ENCODE data around the gene GCNT2.
"Not testable (repeated sequence)": the region's sequence is repeated elsewhere in the genome, so short reads cannot be mapped to it uniquely, and the experiment has no call there.

Gene GCNT2

GRCh38 chr6:10588562-10589428 is 67.6 kb downstream of the GCNT2 start:
- Histone ChIP-seq H3K4me1 (ENCODE audit: control insufficient read depth, insufficient read depth, low read length) (peaks cover 27% of the 10 kb centered on the region), H3K9me3 (ENCODE audit: control insufficient read depth, insufficient read depth, low read length) (no peaks in the 10 kb centered on the region)
- 100% methylated on average over 6 of the region's 7 CpGs for WGBS (ENCODE audit: insufficient coverage, insufficient read length)

DNA sequence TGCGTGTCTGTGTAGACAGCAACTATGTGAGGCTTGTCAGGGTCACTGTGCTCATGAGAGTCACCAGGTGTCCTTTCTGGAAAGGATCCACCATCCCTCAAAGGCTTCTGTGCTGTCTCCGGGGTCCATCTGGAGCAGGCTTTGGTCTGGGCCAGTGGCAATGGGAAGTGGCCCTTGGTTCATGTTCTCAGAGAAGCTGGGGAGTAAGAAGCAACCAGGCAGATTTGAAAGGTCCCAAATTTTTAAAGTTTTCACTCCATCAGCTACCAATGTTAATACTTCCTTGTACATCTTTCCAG is 68.2 kb downstream of the GCNT2 start:
- Histone ChIP-seq H3K36me3 (ENCODE audit: control insufficient read depth, insufficient read depth, low read length) (0 out of 2 replicates have a peak, but pooled peaks cover 4% of the 10 kb centered on the region), H3K27me3 (ENCODE audit: control insufficient read depth, insufficient read depth, low read length) (no peaks in the 10 kb centered on the region), H3K4me3 (ENCODE audit: low read length) (no peak overlapping the region), H3K4me1 (ENCODE audit: control insufficient read depth, insufficient read depth, low read length) (peaks cover 26% of the 10 kb centered on the region), H3K27ac (ENCODE audit: low read length) (no peak overlapping the region), H3K9me3 (ENCODE audit: control insufficient read depth, insufficient read depth, low read length) (no peaks in the 10 kb centered on the region)
- WGBS (ENCODE audit: insufficient coverage, insufficient read length) = 100% methylated on average over 1 of the region's 2 CpGs
- no peak for DNase-seq (ENCODE audit: low read depth, low spot score)

More at GRCh38 chr6:10588562-10589428, 67.6 kb downstream of the GCNT2 start:
- no peak overlapping the region for H3K27ac ChIP-seq (ENCODE audit: low read length)
- H3K36me3 ChIP-seq (ENCODE audit: control insufficient read depth, insufficient read depth, low read length) = 0 out of 2 replicates have a peak, but pooled peaks cover 4% of the 10 kb centered on the region
- no peak for DNase-seq (ENCODE audit: low read depth, low spot score)
- no peaks in the 10 kb centered on the region for H3K27me3 ChIP-seq (ENCODE audit: control insufficient read depth, insufficient read depth, low read length)
- H3K4me3 ChIP-seq (ENCODE audit: low read length) = no peak overlapping the region; the same call in 1 of the 2 replicates

- Histone ChIP-seq H3K9me3 (ENCODE audit: control insufficient read depth, insufficient read depth, low read length) (no peaks in the 10 kb centered on the region), H3K36me3 (ENCODE audit: control insufficient read depth, insufficient read depth, low read length) (0 out of 2 replicates have a peak, but pooled peaks cover 4% of the 10 kb centered on the region), H3K4me3 (ENCODE audit: low read length) (no peak overlapping the region), H3K27ac (ENCODE audit: low read length) (no peak overlapping the region), H3K27me3 (ENCODE audit: control insufficient read depth, insufficient read depth, low read length) (no peaks in the 10 kb centered on the region), H3K4me1 (ENCODE audit: control insufficient read depth, insufficient read depth, low read length) (peaks cover 22% of the 10 kb centered on the region)
- no CpG with 5 or more reads among the region's 3 CpGs for WGBS (ENCODE audit: insufficient coverage, insufficient read length)
- DNase-seq (ENCODE audit: low read depth, low spot score) = no peak
These were observed 68.8 kb downstream of the GCNT2 start for GRCh38 chr6:10589983-10590382.

- peaks cover 16% of the 10 kb centered on the region for H3K4me1 ChIP-seq (ENCODE audit: control insufficient read depth, insufficient read depth, low read length)
These were observed 70.4 kb downstream of the GCNT2 start for GRCh38 chr6:10591422-10592160.

DNA sequence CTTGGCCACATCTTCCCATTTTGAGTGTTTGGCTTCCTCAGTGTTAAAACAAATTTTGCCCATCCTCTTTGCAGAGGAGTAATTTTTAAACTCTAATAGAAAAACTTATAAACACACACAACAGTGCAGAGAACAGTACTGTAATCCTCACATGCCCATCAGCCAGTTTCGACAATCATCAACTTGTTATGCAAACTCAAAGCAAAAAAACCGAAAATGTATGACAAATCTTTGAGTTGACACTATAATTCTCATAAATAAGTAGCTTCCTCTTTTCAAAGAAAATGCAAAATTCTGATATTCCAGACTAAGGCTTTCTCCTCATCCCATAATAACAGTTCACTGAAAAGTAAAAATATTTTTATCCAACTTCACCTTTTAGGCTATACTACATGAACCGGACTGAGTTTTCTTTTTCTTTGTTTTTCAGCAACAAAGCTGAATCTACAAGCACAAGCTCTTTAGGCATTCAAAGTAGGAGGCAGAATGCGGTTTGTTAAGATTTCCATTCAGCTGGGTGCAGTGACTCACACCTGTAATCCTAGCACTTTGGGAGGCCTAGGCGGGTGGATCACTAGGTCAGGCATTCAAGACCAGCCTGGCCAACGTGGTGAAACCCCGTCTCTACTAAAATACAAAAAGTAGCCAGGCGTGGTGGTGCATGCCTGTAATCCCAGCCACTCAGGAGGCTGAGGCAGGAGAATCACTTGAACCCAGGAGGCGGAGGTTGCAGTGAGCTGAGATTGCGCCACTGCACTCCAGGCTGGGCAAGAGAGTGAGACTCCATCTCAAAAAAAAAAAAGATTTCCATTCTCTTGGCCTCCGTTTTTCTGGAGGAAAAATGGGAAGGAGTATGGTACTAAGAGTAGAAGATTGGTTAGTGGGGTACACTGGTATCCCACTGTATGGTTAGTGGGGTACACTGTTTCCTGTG is 74.8 kb downstream of the GCNT2 start:
- WGBS (ENCODE audit: insufficient coverage, insufficient read length) = no CpG with 5 or more reads among the region's 11 CpGs

More at GRCh38 chr6:10591422-10592160, 70.4 kb downstream of the GCNT2 start:
- Histone ChIP-seq H3K27ac (ENCODE audit: low read length) (no peak overlapping the region), H3K27me3 (ENCODE audit: control insufficient read depth, insufficient read depth, low read length) (no peaks in the 10 kb centered on the region), H3K9me3 (ENCODE audit: control insufficient read depth, insufficient read depth, low read length) (no peaks in the 10 kb centered on the region), H3K4me3 (ENCODE audit: low read length) (no peak overlapping the region), H3K36me3 (ENCODE audit: control insufficient read depth, insufficient read depth, low read length) (0 out of 2 replicates have a peak, but pooled peaks cover 4% of the 10 kb centered on the region)
- DNase-seq (ENCODE audit: low read depth, low spot score) = no peak
- WGBS (ENCODE audit: insufficient coverage, insufficient read length) = no CpG with 5 or more reads among the region's 14 CpGs

DNA sequence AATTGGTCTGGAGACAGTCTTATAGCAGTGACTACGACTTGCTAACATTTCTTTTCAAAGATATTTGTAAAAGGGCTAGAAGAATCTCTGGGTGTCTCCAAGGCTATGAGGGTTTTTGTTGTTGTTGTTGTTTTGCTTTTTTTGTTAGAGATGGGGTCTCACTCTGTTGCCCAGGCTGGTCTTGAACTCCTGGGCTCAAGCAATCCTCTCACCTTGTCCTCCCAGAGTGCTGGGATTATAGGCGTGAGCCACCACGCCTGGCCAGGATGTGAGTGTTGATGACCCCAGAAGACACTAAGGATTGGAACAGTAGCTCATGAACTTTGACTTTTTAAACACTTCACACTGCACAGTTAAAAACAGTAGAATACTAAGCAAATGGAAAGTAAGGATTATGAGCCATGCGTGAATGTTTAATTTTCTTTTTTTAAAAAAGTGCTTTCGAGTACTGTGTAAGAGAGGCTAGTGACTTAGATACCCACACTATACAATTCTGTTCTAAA is 76.4 kb downstream of the GCNT2 start:
- no peak overlapping the region for H3K27ac ChIP-seq (ENCODE audit: low read length)
- no peaks in the 10 kb centered on the region for H3K27me3 ChIP-seq (ENCODE audit: control insufficient read depth, insufficient read depth, low read length)
- DNase-seq (ENCODE audit: low read depth, low spot score) = no peak
- H3K9me3 ChIP-seq (ENCODE audit: control insufficient read depth, insufficient read depth, low read length) = no peaks in the 10 kb centered on the region
- no peak overlapping the region for H3K4me3 ChIP-seq (ENCODE audit: low read length)
- WGBS (ENCODE audit: insufficient coverage, insufficient read length) = no CpG with 5 or more reads among the region's 5 CpGs
- no peaks in the 10 kb centered on the region for H3K36me3 ChIP-seq (ENCODE audit: control insufficient read depth, insufficient read depth, low read length)
- peaks cover 8% of the 10 kb centered on the region; the same call in 1 of the 2 replicates for H3K4me1 ChIP-seq (ENCODE audit: control insufficient read depth, insufficient read depth, low read length)

More for the DNA sequence above, 74.8 kb downstream of the GCNT2 start:
- H3K9me3 ChIP-seq (ENCODE audit: control insufficient read depth, insufficient read depth, low read length) = no peaks in the 10 kb centered on the region
- H3K4me1 ChIP-seq (ENCODE audit: control insufficient read depth, insufficient read depth, low read length) = peaks cover 9% of the 10 kb centered on the region
- no peak for DNase-seq (ENCODE audit: low read depth, low spot score)
- H3K36me3 ChIP-seq (ENCODE audit: control insufficient read depth, insufficient read depth, low read length) = no peaks in the 10 kb centered on the region
- no peaks in the 10 kb centered on the region for H3K27me3 ChIP-seq (ENCODE audit: control insufficient read depth, insufficient read depth, low read length)
- H3K4me3 ChIP-seq (ENCODE audit: low read length) = no peak overlapping the region
- no peak overlapping the region for H3K27ac ChIP-seq (ENCODE audit: low read length)

DNA sequence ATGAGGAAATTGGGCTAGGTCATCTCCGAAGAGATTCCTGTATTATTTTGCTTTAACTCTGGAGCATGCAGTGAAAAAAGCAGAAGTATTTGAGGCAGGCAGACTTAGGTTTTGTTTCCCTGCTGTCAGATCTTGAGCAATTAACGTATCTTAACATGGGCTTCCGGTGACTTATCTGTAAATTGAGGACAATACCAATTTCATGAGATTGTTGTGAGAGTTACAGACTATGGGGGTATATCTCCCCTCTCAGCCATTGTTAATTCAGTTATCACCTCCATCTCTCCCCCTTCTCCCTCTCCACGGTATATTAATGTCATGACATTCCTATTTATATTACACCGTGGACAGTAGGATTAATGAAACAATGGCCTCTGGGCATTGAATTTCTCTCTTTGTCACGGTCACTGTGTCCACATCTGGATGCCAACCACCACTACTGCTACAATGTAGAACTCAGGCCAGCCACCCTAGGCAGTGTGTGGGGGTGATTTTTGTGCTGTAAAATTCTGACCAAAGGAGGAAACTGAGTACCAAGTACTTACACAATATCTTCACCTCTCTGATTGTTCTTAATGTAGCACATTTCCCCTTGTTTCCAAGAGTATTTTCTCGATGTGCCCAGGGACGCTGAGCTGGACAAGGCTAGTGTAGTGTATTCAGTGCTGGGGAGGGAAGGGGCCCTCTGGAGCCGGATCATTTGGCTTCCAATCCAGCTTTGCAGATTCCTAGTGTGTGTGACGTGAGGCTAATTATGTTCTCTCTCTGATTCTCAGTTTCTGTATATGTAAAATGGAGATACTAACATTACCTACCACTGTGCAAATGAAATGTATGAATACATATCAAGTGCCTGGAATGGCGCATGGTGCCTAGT is 77.2 kb downstream of the GCNT2 start:
- Histone ChIP-seq H3K27me3 (ENCODE audit: control insufficient read depth, insufficient read depth, low read length) (no peaks in the 10 kb centered on the region), H3K36me3 (ENCODE audit: control insufficient read depth, insufficient read depth, low read length) (no peaks in the 10 kb centered on the region), H3K27ac (ENCODE audit: low read length) (no peak overlapping the region), H3K4me1 (ENCODE audit: control insufficient read depth, insufficient read depth, low read length) (peaks cover 8% of the 10 kb centered on the region; the same call in 1 of the 2 replicates), H3K4me3 (ENCODE audit: low read length) (no peak overlapping the region), H3K9me3 (ENCODE audit: control insufficient read depth, insufficient read depth, low read length) (no peaks in the 10 kb centered on the region)
- WGBS (ENCODE audit: insufficient coverage, insufficient read length) = no CpG with 5 or more reads among the region's 11 CpGs
- no peak for DNase-seq (ENCODE audit: low read depth, low spot score)

- Histone ChIP-seq H3K4me3 (ENCODE audit: low read length) (no peak overlapping the region), H3K27me3 (ENCODE audit: control insufficient read depth, insufficient read depth, low read length) (no peaks in the 10 kb centered on the region), H3K4me1 (ENCODE audit: control insufficient read depth, insufficient read depth, low read length) (peaks cover 6% of the 10 kb centered on the region; the same call in 1 of the 2 replicates), H3K9me3 (ENCODE audit: control insufficient read depth, insufficient read depth, low read length) (no peaks in the 10 kb centered on the region), H3K27ac (ENCODE audit: low read length) (no peak overlapping the region), H3K36me3 (ENCODE audit: control insufficient read depth, insufficient read depth, low read length) (no peaks in the 10 kb centered on the region)
- WGBS (ENCODE audit: insufficient coverage, insufficient read length) = no CpG with 5 or more reads among the region's 7 CpGs
- DNase-seq (ENCODE audit: low read depth, low spot score) = no peak
These were observed 77.9 kb downstream of the GCNT2 start for GRCh38 chr6:10599046-10599445.

GRCh38 chr6:10600681-10601080 is 79.5 kb downstream of the GCNT2 start:
- H3K27ac ChIP-seq (ENCODE audit: low read length); H3K36me3 ChIP-seq (ENCODE audit: control insufficient read depth, insufficient read depth, low read length); H3K4me1 ChIP-seq (ENCODE audit: control insufficient read depth, insufficient read depth, low read length); H3K9me3 ChIP-seq (ENCODE audit: control insufficient read depth, insufficient read depth, low read length); H3K4me3 ChIP-seq (ENCODE audit: low read length); DNase-seq (ENCODE audit: low read depth, low spot score); H3K27me3 ChIP-seq (ENCODE audit: control insufficient read depth, insufficient read depth, low read length): not testable (repeated sequence)
- no CpG with 5 or more reads among the region's 5 CpGs for WGBS (ENCODE audit: insufficient coverage, insufficient read length)
